GM18909 (cell line): ENCODE results near the gene AKAP7.
A peak's percentile ranks its signal among the peaks of the same experiment; 100 is the strongest.

Experiments
- ATAC-seq: cut with Tn5 transposase; IDR thresholded peaks from one replicate; pipeline ENCODE4 v1.9.1; 2021; ENCODE audit warnings: mild to moderate bottlenecking; ENCODE audit not compliant: unreplicated experiment, poor library complexity

The AKAP7 gene

GRCh38 chr6:131132360-131132759 is 2.9 kb upstream of the AKAP7 start:
- no peak for ATAC-seq

DNA sequence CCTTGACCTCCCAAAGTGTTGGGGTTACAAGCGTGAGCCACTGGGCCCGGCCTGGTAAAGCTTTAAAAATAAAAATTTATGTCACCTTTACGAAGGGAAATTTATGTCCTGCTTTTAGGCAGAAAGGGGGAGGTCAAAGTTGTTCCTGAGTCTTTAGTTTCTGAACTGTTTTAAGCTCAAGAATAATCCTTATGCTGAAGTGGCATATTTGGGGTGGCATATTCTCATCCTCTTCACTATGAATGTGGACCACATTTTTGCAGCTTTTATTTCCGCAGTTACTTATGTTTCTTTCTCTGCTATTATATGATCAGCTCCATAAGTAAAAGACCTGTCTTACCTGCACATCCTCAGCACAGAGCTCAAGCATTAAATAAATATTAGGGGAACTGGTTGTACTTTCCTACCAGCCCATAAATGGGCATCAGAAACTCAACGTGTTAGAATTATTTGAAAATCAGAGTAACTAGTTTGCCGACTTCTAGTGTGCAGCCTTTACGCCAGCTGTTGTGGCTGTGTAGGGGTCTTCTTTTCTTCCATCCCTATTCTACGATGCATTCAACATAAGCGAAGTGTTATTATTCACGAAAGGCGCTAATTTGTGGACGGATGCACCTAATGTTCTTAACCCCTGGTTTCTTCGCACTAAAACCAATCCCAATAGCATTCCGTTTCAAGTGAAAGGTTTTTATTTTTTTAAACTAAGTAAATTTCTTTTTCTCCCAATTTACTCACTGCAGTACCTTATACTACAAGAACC is 867 bp upstream of the AKAP7 start:
- ATAC-seq: no peak

DNA sequence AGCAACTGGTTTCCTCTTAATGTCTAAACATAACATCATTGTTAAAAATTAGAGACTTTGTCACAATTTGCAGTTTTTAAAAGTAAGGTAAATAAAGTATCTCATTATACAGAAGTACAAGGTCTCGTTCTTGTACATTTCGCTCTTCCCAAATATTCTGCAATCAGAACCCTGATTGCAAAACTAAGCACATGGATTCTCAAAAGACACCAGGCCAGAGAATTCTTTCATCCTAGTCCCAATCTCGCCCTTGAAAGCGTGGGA is 355 bp upstream of the AKAP7 start:
- ATAC-seq: no peak

- ATAC-seq: peak; percentile 3
Measured at GRCh38 chr6:131136021-131136786, 937 bp downstream of the AKAP7 start.

DNA sequence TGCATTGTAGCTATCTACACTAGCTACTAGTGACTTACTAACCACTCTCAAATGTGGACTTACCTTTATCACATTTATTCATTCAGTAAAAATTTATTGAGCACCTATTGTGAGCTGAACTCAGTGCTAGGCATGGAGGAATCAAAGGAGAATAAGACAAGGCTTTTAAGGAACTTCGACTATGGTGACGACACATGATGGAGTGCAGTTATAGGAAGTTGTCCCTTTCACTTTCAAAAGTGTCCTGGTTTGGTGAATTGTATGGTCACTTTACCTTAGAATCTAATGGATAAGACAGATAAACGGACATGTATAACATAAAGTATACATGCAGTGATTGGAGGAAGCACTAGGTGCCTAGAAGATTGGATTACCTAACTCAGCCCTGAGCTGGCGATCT is 4.3 kb downstream of the AKAP7 start:
- no peak for ATAC-seq

- ATAC-seq: no peak
Measured at GRCh38 chr6:131143319-131143718, 8.1 kb downstream of the AKAP7 start.

- no peak for ATAC-seq
Measured at GRCh38 chr6:131146865-131147264, 11.6 kb downstream of the AKAP7 start.

DNA sequence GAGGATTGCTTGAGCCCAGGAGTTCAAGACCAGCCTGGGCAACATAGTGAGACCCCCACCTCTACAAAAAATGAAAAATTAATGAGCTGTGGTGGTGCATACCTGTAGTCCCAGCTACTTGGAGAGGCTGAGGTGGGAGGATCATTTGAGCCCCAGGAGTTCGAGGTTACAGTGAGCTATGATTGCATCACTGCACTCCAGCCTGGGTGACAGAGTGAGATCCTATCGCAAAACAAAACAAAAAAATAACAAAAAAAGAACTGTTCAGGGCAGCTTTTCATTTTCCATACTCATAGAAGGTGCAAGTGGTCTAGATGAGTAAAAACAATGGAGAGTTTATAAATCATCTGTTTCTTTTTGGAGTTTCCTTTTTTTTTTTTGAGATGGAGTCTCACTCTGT is 21.1 kb downstream of the AKAP7 start:
- no peak for ATAC-seq

- no peak for ATAC-seq
Measured at GRCh38 chr6:131159578-131159977, 24.3 kb downstream of the AKAP7 start.

DNA sequence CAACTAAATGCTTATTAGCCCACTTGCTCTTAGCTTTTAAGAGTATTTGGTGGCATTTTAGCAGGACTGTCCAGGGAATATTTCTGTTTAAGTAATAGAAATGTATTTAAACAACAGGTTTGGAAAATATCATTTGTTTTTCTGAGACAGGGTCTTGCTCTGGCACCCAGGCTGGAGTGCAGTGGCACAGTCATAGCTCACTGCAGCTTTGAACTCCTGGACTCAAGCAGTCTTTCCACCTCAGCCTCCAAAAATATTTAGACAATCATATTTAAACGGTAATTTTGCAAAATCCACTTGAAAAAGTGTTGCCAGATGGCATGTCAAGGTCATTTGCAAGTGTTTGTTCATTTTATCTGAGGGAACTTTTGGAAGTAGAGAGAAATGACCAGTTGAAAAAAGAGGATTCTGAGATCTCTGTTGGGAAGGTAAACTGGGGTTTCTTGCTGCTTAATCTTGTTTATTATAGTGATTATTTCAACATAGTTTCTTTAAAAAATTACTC is 25.0 kb downstream of the AKAP7 start:
- no peak for ATAC-seq

- no peak for ATAC-seq
Measured at GRCh38 chr6:131161987-131162386, 26.7 kb downstream of the AKAP7 start.

DNA sequence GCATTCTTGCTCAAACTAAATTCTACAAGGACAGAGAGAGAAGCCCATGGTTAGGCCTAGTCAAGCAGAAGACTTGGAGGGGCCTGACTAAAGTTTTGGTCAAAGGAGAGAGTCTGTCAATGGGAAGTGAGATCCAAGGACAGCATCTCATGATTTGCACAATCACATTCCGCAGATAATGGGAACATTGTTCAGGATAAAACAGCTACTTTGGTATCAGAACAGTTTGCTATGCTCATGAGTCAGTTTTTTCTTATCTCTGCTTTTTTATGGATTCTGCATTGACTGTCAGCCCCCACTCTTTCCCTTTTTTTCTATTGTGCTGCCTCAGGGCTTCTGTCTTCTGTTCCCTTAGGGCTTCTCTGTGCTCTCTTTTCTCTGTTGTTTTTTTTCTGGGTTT is 28.6 kb downstream of the AKAP7 start:
- no peak for ATAC-seq

DNA sequence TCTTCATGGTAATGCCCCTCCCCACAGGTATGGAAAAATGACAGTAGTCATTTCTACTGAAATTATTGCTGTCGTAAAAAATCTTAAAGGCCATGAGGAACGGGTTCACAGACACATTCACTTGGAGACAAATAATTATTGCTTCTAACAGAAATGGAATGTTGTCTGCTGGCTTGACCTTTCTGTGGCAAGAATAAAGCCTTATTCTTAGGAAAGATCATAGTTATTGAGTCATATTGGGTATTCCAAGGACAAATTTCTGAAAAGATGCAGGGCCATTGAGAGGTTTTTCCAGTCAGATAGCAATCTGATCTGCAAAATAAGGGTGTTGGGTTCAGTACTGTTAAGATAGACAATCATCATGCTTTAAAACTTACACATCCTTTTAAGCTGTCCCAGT is 29.2 kb downstream of the AKAP7 start:
- ATAC-seq: no peak

GRCh38 chr6:131167773-131168172 is 32.5 kb downstream of the AKAP7 start:
- ATAC-seq: no peak

DNA sequence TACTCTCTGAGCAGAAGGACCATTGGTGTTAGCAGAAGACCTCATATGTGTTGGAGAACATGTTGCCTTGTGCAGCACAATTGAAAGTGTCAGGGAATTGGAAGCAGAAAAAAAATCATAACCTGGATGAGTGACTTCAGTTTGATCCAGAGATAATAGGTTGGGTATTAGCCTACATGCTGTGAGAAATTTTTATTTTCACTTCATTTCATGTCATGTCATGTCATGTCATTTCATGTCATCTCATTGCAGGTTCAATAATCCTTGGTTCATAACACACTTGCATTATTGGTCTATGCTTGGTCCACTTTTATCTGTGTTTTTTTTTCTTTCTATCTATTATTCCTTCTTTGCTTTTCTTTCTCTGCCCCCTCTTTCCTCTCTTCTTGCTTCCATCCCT is 34.3 kb downstream of the AKAP7 start:
- no peak for ATAC-seq

DNA sequence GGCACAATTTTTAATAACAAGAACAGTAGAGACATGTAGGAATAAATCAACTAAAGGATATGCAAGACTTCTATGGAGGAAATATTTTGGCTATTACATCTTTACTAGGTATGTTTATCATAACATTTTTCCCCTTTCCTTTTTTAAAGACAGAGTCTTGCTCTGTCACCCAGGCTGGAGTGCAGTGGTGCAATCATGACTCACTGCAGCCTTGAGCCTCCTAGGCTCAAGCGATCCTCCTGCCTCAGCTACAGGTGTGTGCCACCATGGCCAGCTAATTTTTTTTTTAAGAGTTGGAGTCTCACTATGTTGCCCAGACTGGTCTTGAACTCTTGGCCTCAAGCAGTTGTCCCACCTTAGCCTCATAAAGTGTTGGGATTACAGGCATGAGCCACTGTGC is 37.0 kb downstream of the AKAP7 start:
- ATAC-seq: no peak

DNA sequence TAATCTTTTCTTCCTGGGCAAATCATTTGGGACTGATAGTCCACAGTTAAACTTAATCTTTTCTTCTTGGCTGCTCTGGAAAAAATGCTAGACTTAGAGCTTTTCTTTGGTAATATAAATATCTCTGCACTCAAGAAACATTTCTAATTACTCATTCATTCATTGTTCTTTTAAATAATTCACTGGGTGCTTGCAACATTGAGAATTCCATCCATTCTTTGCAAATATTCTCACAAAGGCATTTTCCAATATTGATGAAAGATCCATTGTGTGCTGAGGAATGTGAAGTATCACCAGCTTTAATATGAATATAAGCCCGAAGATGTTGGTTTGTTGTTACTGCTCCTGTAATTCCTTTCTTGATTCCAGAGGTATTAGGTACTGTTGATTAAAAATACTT is 38.4 kb downstream of the AKAP7 start:
- ATAC-seq: no peak

DNA sequence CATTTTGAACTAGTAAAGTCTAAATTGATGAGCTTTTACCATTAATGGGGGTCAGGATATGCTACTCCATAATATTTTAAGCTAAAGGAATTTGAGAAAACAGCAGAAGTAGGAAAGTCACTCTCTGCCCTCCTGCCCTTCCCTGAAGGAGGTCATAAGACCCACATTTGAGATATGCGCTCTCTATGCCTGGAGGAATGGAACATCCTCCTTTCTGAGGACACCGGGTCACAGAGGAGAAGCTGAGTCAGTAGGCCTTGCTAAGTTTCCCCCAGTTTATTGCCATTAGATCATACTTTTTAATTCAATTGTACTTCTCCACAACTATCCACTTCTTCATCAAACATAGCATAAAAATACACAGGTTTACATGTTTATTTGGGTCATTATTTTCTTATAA is 40.3 kb downstream of the AKAP7 start:
- no peak for ATAC-seq

GRCh38 chr6:131177996-131178395 is 42.7 kb downstream of the AKAP7 start:
- ATAC-seq: no peak

DNA sequence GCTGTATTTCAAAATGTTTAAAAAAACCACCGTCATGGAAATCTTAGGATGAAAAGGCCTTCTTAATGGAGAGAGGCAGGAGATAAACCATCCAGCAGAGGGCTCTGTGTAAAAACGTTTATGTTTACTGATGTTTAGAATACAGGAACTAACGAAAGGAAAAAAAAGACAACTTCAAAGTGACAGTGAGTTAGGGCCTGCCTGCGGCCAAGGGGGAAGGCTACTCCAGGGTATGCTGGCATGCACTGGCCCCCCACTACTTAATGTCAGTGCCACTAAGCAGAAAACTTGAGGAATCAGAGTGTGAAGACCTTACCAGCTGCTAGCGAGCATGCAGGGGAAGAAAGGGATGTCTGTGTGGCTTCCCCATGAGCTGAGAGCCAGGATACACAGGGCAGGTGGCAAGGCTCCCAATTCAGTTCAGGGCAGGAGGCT is 47.7 kb downstream of the AKAP7 start:
- ATAC-seq: no peak

DNA sequence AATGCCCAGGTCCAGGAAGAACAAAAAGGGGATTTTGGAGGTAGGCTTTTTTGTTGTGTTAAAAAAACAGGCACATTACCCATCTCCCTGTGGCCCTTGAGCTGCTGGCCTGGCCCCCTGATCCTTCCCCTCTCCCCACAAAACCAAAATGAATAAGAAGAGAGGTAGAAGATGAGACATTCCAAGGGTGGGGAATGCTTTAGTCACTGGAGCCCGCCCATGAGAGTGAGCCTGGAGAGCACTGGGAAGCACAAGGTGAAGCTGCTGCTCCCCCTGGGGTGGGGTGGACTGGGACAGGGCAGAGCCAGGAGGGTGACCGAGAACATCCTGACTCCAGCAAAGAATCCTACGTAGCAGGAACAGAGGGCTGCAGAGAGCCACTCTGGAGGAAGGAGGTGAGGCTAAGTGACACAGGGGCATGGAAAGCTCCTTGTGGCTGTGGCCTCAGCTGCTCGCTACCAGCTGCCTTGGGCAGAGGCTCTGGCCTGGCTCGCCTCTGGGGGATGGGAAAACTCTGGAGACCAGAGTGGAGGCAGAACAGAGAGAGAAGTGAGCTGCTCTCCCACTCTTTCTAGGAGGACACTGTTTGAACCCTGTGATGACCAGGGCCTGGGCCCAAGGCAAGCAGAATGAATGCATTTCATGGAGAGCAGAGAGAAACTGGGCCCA is 48.3 kb downstream of the AKAP7 start:
- no peak for ATAC-seq
